SW 1271 (cell line): ENCODE measurements around the gene ULBP1.
"Not testable (repeated sequence)": the region's sequence is repeated elsewhere in the genome, so short reads cannot be mapped to it uniquely, and the experiment has no call there.

Source experiments
- DNase-seq, 2 experiments: peaks; one replicate each; lab custom pipeline; 2025; lab: John Stamatoyannopoulos, UW

ULBP1 gene

DNA sequence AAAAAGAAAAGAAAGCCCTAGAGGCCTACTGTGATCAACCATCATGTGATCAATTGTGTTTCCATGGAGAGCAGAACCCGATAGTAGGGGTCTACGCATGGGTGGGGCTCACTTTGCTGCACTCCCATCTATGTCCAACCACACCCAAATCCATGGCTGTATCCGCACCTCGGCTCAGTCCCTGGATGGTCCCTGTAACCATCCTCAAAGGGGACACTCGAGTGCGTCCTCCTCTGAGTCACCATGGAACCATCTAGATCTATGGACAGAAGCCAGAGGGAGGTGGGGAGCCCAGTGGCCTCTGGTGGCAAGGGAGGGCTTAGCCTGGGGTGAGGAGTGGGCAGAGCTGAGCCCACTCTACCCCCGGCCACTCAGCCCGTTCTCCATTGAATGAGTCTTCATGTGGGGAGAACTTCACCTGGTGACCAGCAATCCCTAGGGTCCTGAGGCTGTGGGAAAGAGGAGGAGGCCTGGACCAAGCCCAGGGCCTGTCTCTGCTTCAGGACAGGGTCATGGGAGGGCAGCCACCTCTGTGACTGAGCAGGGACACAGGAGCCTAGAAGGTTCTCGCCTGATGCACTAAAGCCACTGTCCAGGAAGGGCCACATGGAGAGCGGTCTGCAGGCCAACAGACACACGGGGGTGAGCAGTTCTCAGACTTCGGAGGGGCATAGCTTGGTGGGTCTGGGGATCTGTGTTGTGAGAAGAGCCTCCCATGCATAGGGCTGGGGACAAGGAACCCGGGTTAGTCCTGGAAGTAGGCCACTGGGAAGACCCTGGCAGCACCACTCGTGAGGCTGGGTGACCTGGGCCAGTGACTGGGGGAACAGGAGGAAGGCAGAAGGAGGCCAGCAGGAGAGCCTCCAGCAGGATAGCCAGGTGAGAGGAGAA, 42.3 kb downstream of the ULBP1 start:
- no peak for DNase-seq

DNA sequence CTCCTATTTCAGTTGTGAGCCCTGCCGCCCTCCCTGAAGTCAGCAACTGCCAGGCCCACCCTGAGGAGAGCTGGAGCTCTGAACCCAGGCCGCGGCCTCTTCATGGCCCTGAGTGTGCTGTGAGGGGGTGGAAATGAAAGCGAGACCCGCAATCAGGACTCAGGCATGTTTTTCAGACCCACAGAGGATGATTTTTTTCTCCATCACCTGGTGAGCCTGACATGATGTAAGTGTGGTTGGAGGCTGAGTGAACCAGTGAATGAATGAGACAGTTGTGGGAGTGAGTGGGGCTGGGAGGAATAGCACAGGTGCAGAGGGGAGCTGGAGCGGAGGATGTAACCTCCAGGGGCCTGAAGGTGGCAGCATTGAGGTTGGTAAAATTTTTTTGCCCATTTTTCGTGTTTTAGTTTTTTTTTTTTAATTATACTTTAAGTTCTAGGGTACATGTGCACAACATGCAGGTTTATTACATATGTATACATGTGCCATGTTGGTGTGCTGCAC, 43.3 kb downstream of the ULBP1 start:
- peak in 1 of 2 experiments; percentile 44 for DNase-seq

DNA sequence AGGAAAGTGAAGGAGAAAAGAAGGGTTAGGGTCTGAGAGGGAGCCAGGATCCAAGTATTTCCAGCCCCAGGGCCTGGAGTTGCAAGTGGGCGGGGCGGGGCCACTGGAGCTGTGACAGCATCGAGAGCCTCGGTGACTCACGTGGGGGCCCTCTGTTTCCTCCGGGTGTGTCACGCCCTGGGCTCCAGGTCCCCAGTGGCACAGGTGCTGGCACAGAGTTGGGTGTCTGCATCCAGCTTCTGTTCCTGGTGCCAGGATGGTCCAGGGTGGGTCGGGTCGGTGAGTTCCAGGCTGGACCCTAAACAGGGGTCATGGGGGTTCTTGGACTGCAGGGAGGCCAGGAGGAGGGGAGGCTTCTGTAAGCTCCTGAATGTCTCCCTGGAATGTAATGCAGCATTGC, 44.8 kb downstream of the ULBP1 start:
- peak; percentile 25 to 58 for DNase-seq

DNA sequence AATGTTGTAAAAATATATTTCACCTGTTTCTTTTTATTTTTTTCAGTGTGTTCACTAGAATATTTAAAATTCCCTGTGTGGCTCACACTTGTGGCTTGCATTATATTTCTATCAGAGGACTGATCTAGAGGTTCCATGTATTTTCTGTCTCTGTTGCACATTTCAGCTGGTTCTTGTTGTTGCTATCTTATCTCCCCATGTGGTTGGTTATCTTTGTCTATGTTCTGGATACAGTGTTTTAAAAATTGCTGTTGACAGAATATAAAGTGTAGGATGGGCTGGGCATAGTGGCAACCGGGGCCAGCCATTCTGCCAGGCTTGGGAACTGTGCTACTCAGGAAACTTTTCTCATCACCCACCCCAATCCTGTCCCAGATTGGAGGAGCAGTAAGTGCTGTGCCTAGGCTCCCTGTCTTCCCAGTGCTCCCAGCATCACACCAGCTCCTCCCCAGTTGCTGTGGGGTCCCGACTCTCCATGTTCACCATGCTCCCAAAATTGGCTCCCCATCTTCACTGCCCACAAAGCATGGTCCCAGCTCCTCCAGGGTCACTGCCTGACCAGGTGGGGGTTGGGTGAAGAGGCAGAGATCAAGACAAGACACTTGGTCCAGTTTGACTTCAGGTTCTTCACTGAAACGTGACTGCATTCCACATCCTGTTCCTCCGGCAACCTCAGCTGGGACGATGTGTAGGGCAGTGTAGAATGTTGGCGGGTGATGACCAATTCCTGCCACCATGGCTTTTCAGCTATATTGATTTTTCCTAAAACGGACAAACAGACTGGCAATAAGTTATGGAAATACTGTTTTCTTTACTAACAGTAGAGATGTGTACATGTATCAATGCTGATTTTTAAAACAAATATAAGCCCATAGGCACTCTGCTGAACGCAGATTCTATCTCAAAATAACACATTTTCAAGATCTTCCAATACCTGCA, 49.4 kb downstream of the ULBP1 start:
- DNase-seq = not testable (repeated sequence)

- DNase-seq = not testable (repeated sequence)
Measured at GRCh38 chr6:150013785-150014622, 50.3 kb downstream of the ULBP1 start.

- not testable (repeated sequence) for DNase-seq
Measured at GRCh38 chr6:150014623-150015280, 51.0 kb downstream of the ULBP1 start.

GRCh38 chr6:150015281-150016001, 51.7 kb downstream of the ULBP1 start:
- DNase-seq = not testable (repeated sequence)

DNA sequence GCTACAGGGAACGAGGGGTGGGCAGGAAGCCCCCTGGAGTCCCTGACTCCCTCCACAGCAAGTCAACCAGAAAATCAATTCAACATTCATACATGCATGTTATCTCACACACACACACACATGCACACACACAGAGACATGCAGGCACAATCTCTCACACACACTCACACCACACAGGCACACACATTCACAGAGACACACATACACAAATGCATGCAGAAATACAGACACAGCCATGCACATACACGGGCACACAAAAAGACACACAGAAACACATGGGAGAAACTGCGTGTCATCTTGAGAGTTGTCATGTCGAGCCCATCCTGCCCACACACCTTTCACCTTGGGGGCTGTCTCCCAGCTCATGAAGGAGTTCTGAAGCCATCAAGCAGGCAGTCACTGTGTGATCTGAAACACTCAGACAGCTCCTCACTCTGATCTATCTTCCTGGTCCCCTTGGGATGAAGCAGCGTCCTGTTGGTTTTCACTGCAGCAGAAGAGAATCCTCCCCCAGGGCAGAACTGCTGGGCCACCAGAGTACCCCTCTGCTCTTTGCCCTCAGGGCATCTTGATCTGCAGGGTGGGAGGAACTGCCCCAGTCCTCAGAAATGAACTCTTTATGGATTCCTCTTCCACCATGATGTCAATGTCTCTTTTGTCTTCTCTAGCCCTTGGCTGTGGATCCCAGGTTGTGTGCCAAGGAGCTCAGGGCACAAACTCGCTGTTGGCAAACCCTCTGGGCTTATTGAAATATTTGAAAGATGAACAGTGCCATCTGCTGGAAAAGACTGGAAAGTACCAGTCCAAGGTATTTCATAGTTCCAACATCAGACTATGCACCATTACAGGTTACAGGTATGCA, 52.8 kb downstream of the ULBP1 start:
- DNase-seq = peak; percentile 4 to 55

GRCh38 chr6:150017186-150017521, 53.4 kb downstream of the ULBP1 start:
- not testable (repeated sequence) for DNase-seq

DNA sequence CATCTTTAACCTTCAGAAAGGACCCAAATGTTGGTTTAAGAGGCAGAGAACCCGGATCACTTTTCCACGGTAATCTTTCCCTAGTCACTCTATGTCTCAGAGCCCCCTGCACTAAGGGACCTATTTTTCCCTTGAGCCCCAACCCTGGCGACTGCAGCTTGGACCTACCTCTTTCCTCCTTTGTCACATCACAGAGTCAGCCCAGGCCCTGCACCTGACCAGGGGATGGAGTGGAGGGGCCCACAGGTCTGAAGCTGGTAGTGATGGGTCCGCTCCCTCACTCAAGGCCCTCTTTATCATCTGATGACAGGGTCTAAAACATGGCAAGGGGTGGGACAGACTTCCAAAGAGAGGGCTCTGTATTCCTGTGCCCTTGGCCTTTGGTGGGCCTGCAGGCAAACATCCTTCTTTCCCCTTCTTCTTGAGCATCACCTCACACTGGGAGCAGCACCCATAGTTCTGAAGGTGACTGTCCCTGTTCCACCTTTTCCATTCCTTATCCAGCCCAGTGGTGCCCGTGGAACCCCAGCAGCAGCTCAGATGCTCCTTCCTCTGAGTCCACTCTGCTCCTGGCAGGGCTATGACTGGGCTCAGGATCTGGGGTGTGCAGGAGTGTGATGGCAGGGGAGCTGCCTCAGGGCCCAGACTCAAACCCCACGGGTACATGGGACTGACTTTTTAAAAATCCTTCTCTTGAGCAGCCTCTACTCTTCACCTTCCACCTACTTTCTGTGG, 55.3 kb downstream of the ULBP1 start:
- no peak for DNase-seq

DNA sequence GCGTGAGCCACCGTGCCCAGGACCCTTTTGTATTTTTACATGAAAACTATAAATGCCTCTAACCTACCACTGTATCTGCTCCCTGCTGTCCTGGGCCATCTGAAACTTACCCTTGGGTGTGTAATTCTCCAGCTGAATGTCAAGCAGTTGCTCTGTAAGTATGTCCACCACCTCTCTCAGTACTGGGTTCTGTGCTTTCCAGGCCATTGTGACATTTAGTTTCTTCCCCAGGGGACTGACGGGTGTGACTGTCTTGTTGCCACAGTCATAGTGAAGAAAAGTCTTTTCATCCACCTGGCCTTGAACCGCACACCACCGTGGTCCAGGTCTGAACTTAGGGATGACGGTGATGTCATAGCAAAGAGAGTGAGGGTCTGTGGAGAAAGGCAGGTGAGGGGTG, 58.1 kb downstream of the ULBP1 start:
- not testable (repeated sequence) for DNase-seq
